PC-3 (cell line): ENCODE data around the gene PSMD2. TPM values are rescaled to one million over a fixed set of nuclear protein-coding genes. Genes with fewer than 3 reads are reported as not detected.

Experiments
- ATAC-seq: fragments of 200-7000 bp; cut with Tn5 transposase; 2 replicates; pipeline ENCODE4 v1.9.1; 2020; ENCODE audit warnings: mild to moderate bottlenecking, moderate library complexity
- BruUV-seq: library from RNA; stranded (reverse); fragments of 400-500 nt; replicated peaks from 2 replicates; lab custom pipeline; 2021; lab: Mats Ljungman, UMichigan
- CTCF ChIA-PET: fragments of 300-600 bp; sonication (Branson Sonifier 250); formaldehyde crosslinking; loops from one replicate; lab custom pipeline; 2022; ENCODE audit warnings: antibody characterized with exemption; lab: Charles Lee
- POLR2A ChIA-PET: fragments of 300-600 bp; sonication (Branson Sonifier 250); formaldehyde crosslinking; loops from one replicate; lab custom pipeline; 2022; ENCODE audit warnings: antibody characterized with exemption; ENCODE audit not compliant: unreplicated experiment; lab: Charles Lee
- DNase-seq: peaks from one replicate; pipeline ENCODE4 v3.0.0-alpha.2; 2015
- H2AFZ ChIP-seq: fragments of 300-600 bp; sonication (generic); 2 replicates; pipeline ENCODE4 v1.6.0; 2016; ENCODE audit warnings: antibody characterized with exemption, low read length
- H3F3A ChIP-seq: fragments of 300-600 bp; sonication (generic); one replicate; pipeline ENCODE4 v1.6.0; 2017; ENCODE audit warnings: antibody characterized with exemption, low read length, control low read depth, mild to moderate bottlenecking; ENCODE audit not compliant: unreplicated experiment
- H3K27ac ChIP-seq: fragments of 300-600 bp; sonication (generic); 2 replicates; pipeline ENCODE4 v1.5.1; 2016; ENCODE audit warnings: mild to moderate bottlenecking, low read length
- H3K27me3 ChIP-seq: fragments of 300-600 bp; sonication (generic); 2 replicates; pipeline ENCODE4 v1.6.1; 2016; ENCODE audit warnings: low read length, mixed read lengths
- H3K36me3 ChIP-seq: fragments of 300-600 bp; sonication (generic); 2 replicates; pipeline ENCODE4 v1.6.1; 2016; ENCODE audit warnings: low read depth, mixed run types, low read length, mixed read lengths
- H3K4me1 ChIP-seq: fragments of 300-600 bp; sonication (generic); 2 replicates; pipeline ENCODE4 v1.5.1; 2016; ENCODE audit warnings: low read length; ENCODE audit not compliant: insufficient read depth
- H3K4me2 ChIP-seq: fragments of 300-600 bp; sonication (generic); 2 replicates; pipeline ENCODE4 v1.6.0; 2016; ENCODE audit warnings: low read length
- H3K4me3 ChIP-seq: fragments of 300-600 bp; sonication (generic); 2 replicates; pipeline ENCODE4 v1.5.1; 2016; ENCODE audit warnings: mild to moderate bottlenecking, low read length, mixed read lengths
- H3K79me2 ChIP-seq: fragments of 300-600 bp; sonication (generic); 2 replicates; pipeline ENCODE4 v1.6.1; 2017; ENCODE audit warnings: low read length, mixed read lengths
- H3K9ac ChIP-seq: fragments of 300-600 bp; sonication (generic); 2 replicates; pipeline ENCODE4 v1.6.0; 2016; ENCODE audit warnings: mild to moderate bottlenecking, low read length
- H3K9me2 ChIP-seq: fragments of 300-600 bp; sonication (generic); replicated peaks from 2 replicates; pipeline ENCODE4 v1.6.1; 2016; ENCODE audit warnings: mixed run types, low read length, mixed read lengths
- H3K9me3 ChIP-seq: fragments of 300-600 bp; sonication (generic); 2 replicates; pipeline ENCODE4 v1.6.1; 2016; ENCODE audit warnings: low read length, mixed read lengths
- H4K20me1 ChIP-seq: fragments of 300-600 bp; sonication (generic); 2 replicates; pipeline ENCODE4 v1.6.1; 2016; ENCODE audit warnings: low read length, mixed read lengths
- EZH2 ChIP-seq: fragments of 300-600 bp; sonication (generic); IDR thresholded peaks from one replicate; pipeline ENCODE4 v1.6.1; 2017; ENCODE audit warnings: antibody characterized with exemption, mild to moderate bottlenecking, low read length; ENCODE audit not compliant: unreplicated experiment
- EZH2phosphoT487 ChIP-seq: fragments of 300-600 bp; sonication (generic); IDR thresholded peaks from 2 replicates; pipeline ENCODE4 v1.6.1; 2018; ENCODE audit warnings: mild to moderate bottlenecking, antibody characterized with exemption, low read length, borderline replicate concordance
- intact Hi-C: fragments of 100-400 bp; cut with micrococcal nuclease; formaldehyde crosslinking; loops from 2 replicates; pipeline ENCODE4 v1.9.0; 2023
- total RNA-seq: library from RNA; depleted of rRNA; stranded (reverse); fragments of >200 nt; gene quantifications from 2 replicates; pipeline ENCODE4 v1.2.3, GENCODE V29; 2014
- TF ChIP-seq, protein P1 (sequence below): fragments of 300-600 bp; sonication (generic); conservative IDR thresholded peaks from 2 replicates; pipeline ENCODE4 v1.5.1; 2017; ENCODE audit warnings: antibody characterized with exemption, low read depth, mild to moderate bottlenecking, low read length

PSMD2 gene
- total RNA-seq, 1 experiment from 2014 or later, result 1,057 TPM

DNA sequence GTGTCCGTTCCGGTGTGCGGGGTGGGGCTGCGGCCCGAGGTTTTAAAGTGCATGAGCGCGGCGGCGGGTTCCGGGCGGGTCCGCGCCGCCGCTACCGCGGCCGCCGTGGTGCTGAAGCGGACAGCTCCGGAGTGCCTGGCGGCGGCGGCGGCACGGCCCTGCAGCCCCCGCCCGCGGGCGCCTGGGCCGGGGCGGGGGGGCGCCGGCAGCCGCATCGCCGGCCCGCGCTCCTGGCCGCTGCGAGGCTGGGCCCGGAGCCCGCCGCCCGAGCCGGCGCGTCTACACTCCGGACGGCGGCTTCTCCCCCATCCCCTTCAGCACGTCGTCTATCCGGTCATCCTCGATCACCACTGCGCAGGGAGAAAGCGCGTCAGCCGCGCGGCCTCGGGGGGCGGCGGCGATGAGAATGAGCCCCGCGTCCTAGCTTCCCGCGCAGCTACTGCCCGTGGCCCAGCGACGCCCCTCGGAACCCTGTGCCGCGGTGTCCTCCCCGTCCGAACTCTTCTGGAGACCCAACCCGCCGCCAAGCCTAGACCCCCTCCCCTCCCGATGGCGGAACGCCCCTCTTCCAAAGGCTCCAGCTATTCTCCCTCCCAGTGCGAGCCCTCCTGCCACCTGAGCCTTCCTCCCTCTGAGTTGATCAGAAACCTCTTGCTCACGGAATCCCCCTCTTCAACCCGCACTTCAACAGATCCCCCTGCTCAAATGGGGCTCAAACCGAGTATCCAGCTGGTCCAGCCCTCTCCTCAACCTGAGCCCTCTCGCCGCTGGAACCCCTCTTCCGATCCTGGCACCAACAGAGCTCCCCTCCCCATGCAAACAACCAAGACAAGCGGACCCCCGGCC is 38.9 kb upstream of the PSMD2 start:
- ChIA-PET CTCF (no interaction called here), POLR2A (no interaction called here)
- intact Hi-C loops, result no loop called here
- peak; percentile 34 for DNase-seq
- Histone ChIP-seq H3K27me3 (no peaks in the 10 kb centered on the region), H4K20me1 (peaks cover 12% of the 10 kb centered on the region; the same call in 1 of the 2 replicates), H3K79me2 (no peaks in the 10 kb centered on the region), H3K4me2 (peak overlapping the region; percentile 97), H3K4me1 (peaks cover 19% of the 10 kb centered on the region), H3F3A (no peaks in the 10 kb centered on the region), H3K9ac (no peak overlapping the region), H3K36me3 (no peaks in the 10 kb centered on the region), H3K9me3 (no peaks in the 10 kb centered on the region), H3K4me3 (peak overlapping the region; percentile 76), H3K27ac (no peak overlapping the region), H3K9me2 (no peaks in the 10 kb centered on the region), H2AFZ (peak overlapping the region; percentile 78; the same call in 1 of the 2 replicates)
- ATAC-seq, result peak; percentile 22
- TF ChIP-seq EZH2 (no peak), EZH2phosphoT487 (no peak)
- TF ChIP-seq, protein P1, sequence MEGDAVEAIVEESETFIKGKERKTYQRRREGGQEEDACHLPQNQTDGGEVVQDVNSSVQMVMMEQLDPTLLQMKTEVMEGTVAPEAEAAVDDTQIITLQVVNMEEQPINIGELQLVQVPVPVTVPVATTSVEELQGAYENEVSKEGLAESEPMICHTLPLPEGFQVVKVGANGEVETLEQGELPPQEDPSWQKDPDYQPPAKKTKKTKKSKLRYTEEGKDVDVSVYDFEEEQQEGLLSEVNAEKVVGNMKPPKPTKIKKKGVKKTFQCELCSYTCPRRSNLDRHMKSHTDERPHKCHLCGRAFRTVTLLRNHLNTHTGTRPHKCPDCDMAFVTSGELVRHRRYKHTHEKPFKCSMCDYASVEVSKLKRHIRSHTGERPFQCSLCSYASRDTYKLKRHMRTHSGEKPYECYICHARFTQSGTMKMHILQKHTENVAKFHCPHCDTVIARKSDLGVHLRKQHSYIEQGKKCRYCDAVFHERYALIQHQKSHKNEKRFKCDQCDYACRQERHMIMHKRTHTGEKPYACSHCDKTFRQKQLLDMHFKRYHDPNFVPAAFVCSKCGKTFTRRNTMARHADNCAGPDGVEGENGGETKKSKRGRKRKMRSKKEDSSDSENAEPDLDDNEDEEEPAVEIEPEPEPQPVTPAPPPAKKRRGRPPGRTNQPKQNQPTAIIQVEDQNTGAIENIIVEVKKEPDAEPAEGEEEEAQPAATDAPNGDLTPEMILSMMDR, result no peak
- TSS peak; percentile 29 for BruUV-seq

DNA sequence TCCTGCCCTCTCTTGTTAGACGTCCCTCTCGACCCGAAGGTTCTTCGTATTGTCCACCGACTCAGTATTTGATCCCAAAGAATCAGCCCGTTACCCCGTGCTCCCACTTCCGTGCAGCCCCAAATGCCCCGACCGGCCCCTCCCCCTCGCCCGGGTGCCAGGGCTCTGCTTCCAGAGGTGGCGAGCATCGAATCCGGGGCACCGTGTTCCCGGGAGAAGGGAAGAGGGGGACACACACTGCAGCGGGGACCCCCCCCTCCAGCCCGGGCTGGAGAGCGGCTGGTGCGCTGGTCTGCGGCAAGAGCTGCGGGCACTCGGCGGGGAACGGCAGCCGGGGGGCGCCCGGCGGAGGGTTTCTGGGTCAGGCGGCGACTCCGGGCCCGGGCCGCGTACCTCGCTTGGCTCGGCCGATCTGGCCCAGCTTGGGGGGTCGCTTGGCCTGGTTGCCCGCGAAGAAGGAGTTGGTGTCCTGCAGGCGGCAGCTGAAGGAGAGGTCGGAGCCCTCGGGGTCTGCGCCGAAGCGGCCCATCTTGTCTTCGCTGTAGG is 38.2 kb upstream of the PSMD2 start:
- no peaks in the 10 kb centered on the region for H3K27me3 ChIP-seq
- no peak overlapping the region for H3K27ac ChIP-seq
- no peaks in the 10 kb centered on the region for H3K9me3 ChIP-seq
- no peak for TF ChIP-seq EZH2phosphoT487
- TF ChIP-seq, protein P1, result no peak
- TF ChIP-seq EZH2, result no peak
- H3K9me2 ChIP-seq, result no peaks in the 10 kb centered on the region
- ChIA-PET CTCF (interaction anchor here (0.7 kb wide), 1 partner anchor 365 kb away, joined by 3 read pairs; no protein-coding TSS in a partner anchor), POLR2A (no interaction called here)
- peak; percentile 8 for ATAC-seq
- H2AFZ ChIP-seq, result peak overlapping the region; percentile 78
- peak overlapping the region; percentile 76 for H3K4me3 ChIP-seq
- no TSS peak for BruUV-seq
- no peaks in the 10 kb centered on the region for H3K36me3 ChIP-seq
- peaks cover 13% of the 10 kb centered on the region for H3K4me1 ChIP-seq
- DNase-seq, result no peak
- intact Hi-C loops, result no loop called here
- no peak overlapping the region for H3K9ac ChIP-seq
- no peaks in the 10 kb centered on the region for H3K79me2 ChIP-seq
- H3F3A ChIP-seq, result no peaks in the 10 kb centered on the region
- peaks cover 12% of the 10 kb centered on the region; the same call in 1 of the 2 replicates for H4K20me1 ChIP-seq
- peak overlapping the region; percentile 97 for H3K4me2 ChIP-seq
